IMR-90 (cell line): ENCODE results near the gene PYGB. TPM values are rescaled to one million over a fixed set of nuclear protein-coding genes. Genes with fewer than 3 reads are reported as not detected.

Experiments used
- ATAC-seq: fragments of 200-7000 bp; cut with Tn5 transposase; 2 replicates; pipeline ENCODE4 v1.9.1; 2020; ENCODE audit warnings: low read depth, mild to moderate bottlenecking, moderate library complexity
- BruUV-seq: library from RNA; stranded (reverse); fragments of 400-500 nt; replicated peaks from 2 replicates; lab custom pipeline; 2021; lab: Mats Ljungman, UMichigan
- CTCF ChIA-PET: fragments of 300-600 bp; formaldehyde crosslinking; extraction: SDS; loops from one replicate; lab custom pipeline; 2021; ENCODE audit warnings: antibody characterized with exemption; lab: Yijun Ruan, JAX
- POLR2A ChIA-PET: fragments of 300-600 bp; sonication (Branson Sonifier 250); formaldehyde crosslinking; loops from one replicate; lab custom pipeline; 2022; ENCODE audit warnings: antibody characterized with exemption; ENCODE audit not compliant: unreplicated experiment; lab: Charles Lee
- DNase-seq: peaks from one replicate; pipeline ENCODE4 v3.0.0; 2013
- H2AFZ ChIP-seq: replicated peaks from 2 replicates; pipeline ENCODE3; 2013; ENCODE audit warnings: low read length, mild to moderate bottlenecking; ENCODE audit not compliant: poor library complexity
- H2AK5ac ChIP-seq: 2 replicates; pipeline ENCODE4 v1.6.1; 2013; ENCODE audit warnings: low read depth, low read length, inconsistent platforms
- H2AK9ac ChIP-seq: replicated peaks from 2 replicates; pipeline ENCODE3; 2013; ENCODE audit warnings: mild to moderate bottlenecking, low read depth, low read length, moderate library complexity; ENCODE audit not compliant: poor library complexity
- H2BK120ac ChIP-seq: 2 replicates; pipeline ENCODE4 v1.6.1; 2013; ENCODE audit warnings: low read depth, low read length, inconsistent platforms
- H2BK15ac ChIP-seq: 3 replicates; pipeline ENCODE4 v1.6.1; 2013; ENCODE audit warnings: low read depth, low read length, inconsistent platforms
- H2BK20ac ChIP-seq: 2 replicates; pipeline ENCODE4 v1.6.1; 2013; ENCODE audit warnings: low read depth, mild to moderate bottlenecking, inconsistent platforms, low read length, moderate library complexity
- H2BK5ac ChIP-seq: 2 replicates; pipeline ENCODE4 v1.6.1; 2013; ENCODE audit warnings: mild to moderate bottlenecking, low read depth, low read length, inconsistent platforms; ENCODE audit not compliant: poor library complexity, severe bottlenecking
- H3K14ac ChIP-seq: replicated peaks from 2 replicates; pipeline ENCODE4 v1.6.1; 2013; ENCODE audit warnings: low read depth, low read length, inconsistent platforms
- H3K18ac ChIP-seq: 2 replicates; pipeline ENCODE4 v1.6.1; 2013; ENCODE audit warnings: low read depth, low read length, control low read depth
- H3K23ac ChIP-seq: 2 replicates; pipeline ENCODE4 v1.6.1; 2013; ENCODE audit warnings: low read depth, low read length, inconsistent platforms
- H3K27ac ChIP-seq: 2 replicates; pipeline ENCODE4 v1.5.1; 2013; ENCODE audit warnings: mild to moderate bottlenecking, control low read depth, low read length; ENCODE audit not compliant: insufficient read depth
- H3K27me3 ChIP-seq: 2 replicates; pipeline ENCODE4 v1.6.1; 2013; ENCODE audit warnings: low read length; ENCODE audit not compliant: control insufficient read depth, insufficient read depth
- H3K36me3 ChIP-seq: 2 replicates; pipeline ENCODE4 v1.6.1; 2013; ENCODE audit warnings: low read length, mixed read lengths; ENCODE audit not compliant: control insufficient read depth, insufficient read depth
- H3K4ac ChIP-seq: 2 replicates; pipeline ENCODE4 v1.6.1; 2013; ENCODE audit warnings: low read depth, low read length, inconsistent platforms
- H3K4me1 ChIP-seq: 2 replicates; pipeline ENCODE4 v1.6.1; 2013; ENCODE audit warnings: low read length, mixed read lengths; ENCODE audit not compliant: control insufficient read depth, insufficient read depth
- H3K4me2 ChIP-seq: 2 replicates; pipeline ENCODE4 v1.6.1; 2013; ENCODE audit warnings: low read depth, mild to moderate bottlenecking, control low read depth, low read length, moderate library complexity
- H3K4me3 ChIP-seq: 2 replicates; pipeline ENCODE4 v1.5.1; 2013; ENCODE audit warnings: low read depth, mild to moderate bottlenecking, control low read depth, low read length, moderate library complexity; ENCODE audit not compliant: insufficient read depth
- H3K56ac ChIP-seq: 2 replicates; pipeline ENCODE4 v1.6.1; 2013; ENCODE audit warnings: low read length, inconsistent platforms; ENCODE audit not compliant: insufficient read depth; ENCODE audit errors: extremely low read depth
- H3K79me1 ChIP-seq, 2 experiments: 2 replicates each; pipeline ENCODE4 v1.6.1; 2013; ENCODE audit warnings: low read length in 2 of 2, inconsistent platforms in 1 of 2, low read depth in 1 of 2
- H3K9ac ChIP-seq: 2 replicates; pipeline ENCODE4 v1.6.1; 2013; ENCODE audit warnings: low read depth, low read length, control low read depth
- H3K9me1 ChIP-seq: 2 replicates; pipeline ENCODE4 v1.6.1; 2013; ENCODE audit warnings: low read length, inconsistent platforms; ENCODE audit not compliant: insufficient read depth
- H3K9me3 ChIP-seq: 2 replicates; pipeline ENCODE4 v1.6.1; 2013; ENCODE audit warnings: low read length; ENCODE audit not compliant: control insufficient read depth, insufficient read depth
- H4K20me1 ChIP-seq: 2 replicates; pipeline ENCODE4 v1.6.1; 2013; ENCODE audit warnings: low read length, inconsistent platforms; ENCODE audit not compliant: insufficient read depth
- H4K5ac ChIP-seq: 2 replicates; pipeline ENCODE4 v1.6.1; 2013; ENCODE audit warnings: mild to moderate bottlenecking, low read depth, low read length, control low read depth
- H4K8ac ChIP-seq, 2 experiments: 2 replicates each; pipeline ENCODE4 v1.6.1; 2013; ENCODE audit warnings: low read depth in 2 of 2, low read length in 2 of 2, control low read depth in 1 of 2, inconsistent platforms in 1 of 2
- H4K91ac ChIP-seq: 2 replicates; pipeline ENCODE4 v1.6.1; 2013; ENCODE audit warnings: low read depth, low read length, inconsistent platforms; ENCODE audit not compliant: insufficient read depth
- CTCF ChIP-seq: conservative IDR thresholded peaks from 2 replicates; pipeline ENCODE4 v1.5.1; 2012; ENCODE audit warnings: mild to moderate bottlenecking, low read depth, low read length, improper control_type of control experiment
- RFX5 ChIP-seq: IDR thresholded peaks from 2 replicates; pipeline ENCODE4 v1.8.0; 2012; ENCODE audit warnings: low read depth, mild to moderate bottlenecking, low read length, moderate library complexity
- WGBS, 2 experiments: methylation state at CpG; one replicate each; pipeline versions ENCODE4 v1.1.5 to v1.1.7; 2013; ENCODE audit warnings: missing lambda C conversion rate in 2 of 2; ENCODE audit not compliant: insufficient read length in 1 of 2; ENCODE audit errors: extremely low coverage in 2 of 2; 5-methylcytosine and 5-hydroxymethylcytosine counted together
- dilution Hi-C: fragments of 300-500 bp; cut with HindIII; formaldehyde crosslinking; loops from one replicate; pipeline ENCODE4 v1.14.3; 2018; ENCODE audit warnings: low sequenced_read_pairs; ENCODE audit not compliant: unreplicated experiment
- in situ Hi-C: fragments of 300-500 bp; cut with MboI; formaldehyde crosslinking; loops from 3 replicates; pipeline ENCODE4 v1.14.3; 2019; ENCODE audit warnings: low sequenced_read_pairs, inconsistent platforms, mixed read lengths
- intact Hi-C: fragments of 100-400 bp; cut with micrococcal nuclease; formaldehyde crosslinking; loops from 2 replicates; pipeline ENCODE4 v1.10.0; 2022
- polyA plus RNA-seq, 3 experiments: library from polyadenylated mRNA; depleted of rRNA; stranded (reverse); fragments of >200 nt; gene quantifications; 2 replicates each; pipeline ENCODE4 v1.2.3, GENCODE V29; 2012; ENCODE audit warnings: low replicate concordance in 1 of 3
- total RNA-seq: library from RNA; depleted of rRNA; stranded (reverse); fragments of >200 nt; gene quantifications from 2 replicates; pipeline ENCODE4 v1.2.3, GENCODE V29; 2012
- TF ChIP-seq, protein P1 (sequence below): fragments of 150-350 bp; IDR thresholded peaks from 2 replicates; pipeline ENCODE4 v1.6.1; 2016; ENCODE audit warnings: low read depth, mild to moderate bottlenecking, low read length, moderate library complexity, borderline replicate concordance

PYGB gene
- total and polyA plus RNA-seq, 2 of the 4 experiments (the other 2 are of a cell fraction): 72.4 to 83.1 TPM

GRCh38 chr20:25245461-25245860, 2.4 kb upstream of the PYGB start:
- H3K4me1 ChIP-seq: peaks cover 8% of the 10 kb centered on the region
- 0 out of 2 replicates have a peak overlapping the region, but pooled peaks have one; percentile 4 for H3K4ac ChIP-seq
- H2AK5ac ChIP-seq: no peak overlapping the region
- H3K36me3 ChIP-seq: no peaks in the 10 kb centered on the region
- CTCF ChIA-PET: interaction anchor here (0.6 kb wide), 1 partner anchor 250 kb away, joined by 3 read pairs; no protein-coding TSS in a partner anchor
- no peaks in the 10 kb centered on the region for H3K9me3 ChIP-seq
- peaks cover 17% of the 10 kb centered on the region for H4K20me1 ChIP-seq
- in situ Hi-C loops (no loop called here), dilution Hi-C loops (no loop called here), intact Hi-C loops (loop anchor here (5.0 kb wide), 2 partner anchors 152 to 178 kb away; no protein-coding TSS in a partner anchor)
- no peak overlapping the region; the same call in 2 of the 3 replicates for H2BK15ac ChIP-seq
- no peak overlapping the region for H2AK9ac ChIP-seq
- no peaks in the 10 kb centered on the region for H3K27me3 ChIP-seq
- H3K4me3 ChIP-seq: no peak overlapping the region
- 100% methylated on average over 1 of the region's 1 CpG; no CpG with 5 or more reads in 1 of the 2 experiments for WGBS, 2 experiments
- no peak overlapping the region for H4K8ac ChIP-seq
- TF ChIP-seq, protein P1, sequence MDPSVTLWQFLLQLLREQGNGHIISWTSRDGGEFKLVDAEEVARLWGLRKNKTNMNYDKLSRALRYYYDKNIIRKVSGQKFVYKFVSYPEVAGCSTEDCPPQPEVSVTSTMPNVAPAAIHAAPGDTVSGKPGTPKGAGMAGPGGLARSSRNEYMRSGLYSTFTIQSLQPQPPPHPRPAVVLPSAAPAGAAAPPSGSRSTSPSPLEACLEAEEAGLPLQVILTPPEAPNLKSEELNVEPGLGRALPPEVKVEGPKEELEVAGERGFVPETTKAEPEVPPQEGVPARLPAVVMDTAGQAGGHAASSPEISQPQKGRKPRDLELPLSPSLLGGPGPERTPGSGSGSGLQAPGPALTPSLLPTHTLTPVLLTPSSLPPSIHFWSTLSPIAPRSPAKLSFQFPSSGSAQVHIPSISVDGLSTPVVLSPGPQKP: no peak
- TF ChIP-seq RFX5: no peak
- no peak for TF ChIP-seq CTCF
- H3K79me1 ChIP-seq: peaks cover 3 to 27% of the 10 kb centered on the region in 2 experiments
- H3K14ac ChIP-seq: no peak overlapping the region
- no peak overlapping the region for H4K5ac ChIP-seq
- no peak overlapping the region for H3K27ac ChIP-seq
- H4K91ac ChIP-seq: no peak overlapping the region
- no peak overlapping the region for H2BK20ac ChIP-seq
- H3K9ac ChIP-seq: no peak overlapping the region
- H3K23ac ChIP-seq: no peak overlapping the region
- no TSS peak for BruUV-seq
- no peak overlapping the region for H3K18ac ChIP-seq
- H3K56ac ChIP-seq: no peak overlapping the region
- H3K9me1 ChIP-seq: peaks cover 15% of the 10 kb centered on the region; the same call in 1 of the 2 replicates
- H2BK5ac ChIP-seq: no peak overlapping the region
- no peak overlapping the region for H3K4me2 ChIP-seq
- no peak overlapping the region for H2AFZ ChIP-seq
- ATAC-seq (no peak), DNase-seq (no peak)
- POLR2A ChIA-PET: no interaction called here
- H2BK120ac ChIP-seq: no peak overlapping the region
